GM23338 (cell line): Measurements from ENCODE around the gene ATOH8. TPM values are rescaled to one million over a fixed set of nuclear protein-coding genes. Genes with fewer than 3 reads are reported as not detected.

Source experiments
- ATAC-seq: fragments of 200-7000 bp; cut with Tn5 transposase; 3 replicates; pipeline ENCODE4 v1.9.1; 2020
- DNase-seq: peaks from one replicate; pipeline ENCODE4 v3.0.0-alpha.2; 2015; ENCODE audit warnings: low spot score
- H2AFZ ChIP-seq: fragments of 200-600 bp; sonication (generic); 2 replicates; pipeline ENCODE4 v1.8.0; 2016; ENCODE audit warnings: antibody characterized with exemption, mild to moderate bottlenecking, moderate library complexity
- H3F3A ChIP-seq: fragments of 200-600 bp; sonication (generic); replicated peaks from 2 replicates; pipeline ENCODE4 v1.8.0; 2017; ENCODE audit warnings: antibody characterized with exemption, mixed run types, low read depth
- H3K27ac ChIP-seq: fragments of 200-600 bp; sonication (generic); 2 replicates; pipeline ENCODE4 v1.6.1; 2016; ENCODE audit warnings: low read depth
- H3K27me3 ChIP-seq: fragments of 200-600 bp; sonication (generic); 2 replicates; pipeline ENCODE4 v1.8.0; 2016; ENCODE audit warnings: mild to moderate bottlenecking, mixed run types, moderate library complexity; ENCODE audit not compliant: insufficient read depth
- H3K36me3 ChIP-seq: fragments of 200-600 bp; sonication (generic); 2 replicates; pipeline ENCODE4 v1.8.0; 2016; ENCODE audit warnings: mild to moderate bottlenecking; ENCODE audit not compliant: insufficient read depth
- H3K4me1 ChIP-seq: fragments of 200-600 bp; sonication (generic); 2 replicates; pipeline ENCODE4 v1.8.0; 2016; ENCODE audit warnings: mild to moderate bottlenecking, moderate library complexity; ENCODE audit not compliant: insufficient read depth
- H3K4me2 ChIP-seq: fragments of 200-600 bp; sonication (generic); 2 replicates; pipeline ENCODE4 v1.7.1; 2017; ENCODE audit warnings: mixed run types
- H3K4me3 ChIP-seq: fragments of 200-600 bp; sonication (generic); 2 replicates; pipeline ENCODE4 v1.6.1; 2016; ENCODE audit warnings: mixed run types
- H3K79me2 ChIP-seq: fragments of 200-600 bp; sonication (generic); replicated peaks from 2 replicates; pipeline ENCODE4 v1.8.0; 2017; ENCODE audit warnings: mild to moderate bottlenecking; ENCODE audit not compliant: insufficient read depth
- H3K9me2 ChIP-seq: fragments of 200-600 bp; sonication (generic); 2 replicates; pipeline ENCODE4 v1.8.0; 2017; ENCODE audit not compliant: insufficient read depth
- H4K20me1 ChIP-seq: fragments of 200-600 bp; sonication (generic); replicated peaks from 2 replicates; pipeline ENCODE4 v1.8.0; 2017; ENCODE audit warnings: mild to moderate bottlenecking; ENCODE audit not compliant: insufficient read depth
- H3K27ac Mint-ChIP-seq: 2 replicates; pipeline ENCODE4 v1.8.0; 2020; ENCODE audit warnings: inconsistent platforms, mild to moderate bottlenecking, moderate library complexity, mixed read lengths
- H3K27me3 Mint-ChIP-seq: 3 replicates; pipeline ENCODE4 v1.8.0; 2022; ENCODE audit warnings: low read depth, mild to moderate bottlenecking, moderate library complexity, mixed read lengths, inconsistent platforms; ENCODE audit not compliant: insufficient read depth, poor library complexity
- H3K36me3 Mint-ChIP-seq: 3 replicates; pipeline ENCODE4 v1.8.0; 2021; ENCODE audit warnings: low read depth, mild to moderate bottlenecking, inconsistent platforms, moderate library complexity, mixed read lengths
- H3K4me1 Mint-ChIP-seq: 3 replicates; pipeline ENCODE4 v1.8.0; 2020; ENCODE audit warnings: mild to moderate bottlenecking, inconsistent platforms, mixed read lengths
- H3K4me3 Mint-ChIP-seq: 3 replicates; pipeline ENCODE4 v1.8.0; 2021; ENCODE audit warnings: moderate library complexity, mild to moderate bottlenecking, inconsistent platforms, mixed read lengths
- H3K9me3 Mint-ChIP-seq: 3 replicates; pipeline ENCODE4 v1.8.0; 2020; ENCODE audit warnings: moderate library complexity, mild to moderate bottlenecking, inconsistent platforms, mixed read lengths
- CREB1 ChIP-seq: fragments of 250-450 bp; sonication (Bioruptor Pico); IDR thresholded peaks from 2 replicates; pipeline ENCODE4 v1.5.0; 2020; ENCODE audit warnings: low read depth, mild to moderate bottlenecking, moderate library complexity
- CTCF ChIP-seq, 2 experiments: fragments of 200-600 bp in 1 of 2; sonication (generic) in 1 of 2; conservative IDR thresholded peaks; 2 replicates each; pipeline versions ENCODE4 v1.5.1 to v1.6.1; 2016 to 2017; ENCODE audit warnings: antibody characterized with exemption in 2 of 2, low read depth in 2 of 2, mild to moderate bottlenecking in 2 of 2, moderate library complexity in 1 of 2
- ETS1 ChIP-seq: IDR thresholded peaks from 2 replicates; pipeline ENCODE4 v1.6.1; 2016; ENCODE audit warnings: antibody characterized with exemption
- EZH2 ChIP-seq: fragments of 200-600 bp; sonication (generic); IDR thresholded peaks from one replicate; pipeline ENCODE4 v1.8.0; 2017; ENCODE audit warnings: antibody characterized with exemption, mild to moderate bottlenecking, low read depth; ENCODE audit not compliant: unreplicated experiment
- EZH2phosphoT487 ChIP-seq: fragments of 200-600 bp; sonication (generic); IDR thresholded peaks from one replicate; pipeline ENCODE4 v1.8.1; 2018; ENCODE audit warnings: antibody characterized with exemption; ENCODE audit not compliant: unreplicated experiment
- JUNB ChIP-seq: IDR thresholded peaks from one replicate; pipeline ENCODE4 v1.6.1; 2016; ENCODE audit warnings: antibody characterized with exemption; ENCODE audit not compliant: unreplicated experiment
- NANOG ChIP-seq: IDR thresholded peaks from 2 replicates; pipeline ENCODE4 v1.6.1; 2016; ENCODE audit warnings: antibody characterized with exemption, borderline replicate concordance
- POLR2AphosphoS5 ChIP-seq: IDR thresholded peaks from 2 replicates; pipeline ENCODE4 v1.6.1; 2016; ENCODE audit warnings: antibody characterized with exemption, low read depth
- STAT1 ChIP-seq: IDR thresholded peaks from one replicate; pipeline ENCODE4 v1.6.1; 2016; ENCODE audit warnings: antibody characterized with exemption; ENCODE audit not compliant: unreplicated experiment
- ZNF114 ChIP-seq: fragments of 250-450 bp; sonication (Bioruptor Pico); IDR thresholded peaks from 2 replicates; pipeline ENCODE4 v1.5.0; 2020; ENCODE audit warnings: mild to moderate bottlenecking, moderate library complexity
- ZNF331 ChIP-seq: fragments of 250-450 bp; sonication (Bioruptor Pico); IDR thresholded peaks from 2 replicates; pipeline ENCODE4 v1.5.0; 2020; ENCODE audit warnings: low read depth, mild to moderate bottlenecking, moderate library complexity
- ZNF462 ChIP-seq: fragments of 250-450 bp; sonication (Bioruptor Pico); IDR thresholded peaks from 2 replicates; pipeline ENCODE4 v1.5.0; 2020; ENCODE audit warnings: mild to moderate bottlenecking, moderate library complexity
- polyA plus RNA-seq: library from polyadenylated mRNA; unstranded; fragments of >200 nt; fragmentation: Nextera tagmentation; extraction: Ambion mirVana; gene quantifications from 2 replicates; pipeline ENCODE4 v1.2.1, GENCODE V29; 2016
- total RNA-seq: library from RNA; depleted of rRNA; stranded (reverse); fragments of >200 nt; shearing (Covaris generic); gene quantifications from 2 replicates; pipeline ENCODE4 v1.2.3, GENCODE V29; 2014
- TF ChIP-seq, protein P1 (sequence below): IDR thresholded peaks from one replicate; pipeline ENCODE4 v1.6.1; 2018; ENCODE audit warnings: antibody characterized with exemption; ENCODE audit not compliant: unreplicated experiment

ATOH8 gene
- total and polyA plus RNA-seq, 2 experiments from 2014 or later = 0.11 to 0.97 TPM

DNA sequence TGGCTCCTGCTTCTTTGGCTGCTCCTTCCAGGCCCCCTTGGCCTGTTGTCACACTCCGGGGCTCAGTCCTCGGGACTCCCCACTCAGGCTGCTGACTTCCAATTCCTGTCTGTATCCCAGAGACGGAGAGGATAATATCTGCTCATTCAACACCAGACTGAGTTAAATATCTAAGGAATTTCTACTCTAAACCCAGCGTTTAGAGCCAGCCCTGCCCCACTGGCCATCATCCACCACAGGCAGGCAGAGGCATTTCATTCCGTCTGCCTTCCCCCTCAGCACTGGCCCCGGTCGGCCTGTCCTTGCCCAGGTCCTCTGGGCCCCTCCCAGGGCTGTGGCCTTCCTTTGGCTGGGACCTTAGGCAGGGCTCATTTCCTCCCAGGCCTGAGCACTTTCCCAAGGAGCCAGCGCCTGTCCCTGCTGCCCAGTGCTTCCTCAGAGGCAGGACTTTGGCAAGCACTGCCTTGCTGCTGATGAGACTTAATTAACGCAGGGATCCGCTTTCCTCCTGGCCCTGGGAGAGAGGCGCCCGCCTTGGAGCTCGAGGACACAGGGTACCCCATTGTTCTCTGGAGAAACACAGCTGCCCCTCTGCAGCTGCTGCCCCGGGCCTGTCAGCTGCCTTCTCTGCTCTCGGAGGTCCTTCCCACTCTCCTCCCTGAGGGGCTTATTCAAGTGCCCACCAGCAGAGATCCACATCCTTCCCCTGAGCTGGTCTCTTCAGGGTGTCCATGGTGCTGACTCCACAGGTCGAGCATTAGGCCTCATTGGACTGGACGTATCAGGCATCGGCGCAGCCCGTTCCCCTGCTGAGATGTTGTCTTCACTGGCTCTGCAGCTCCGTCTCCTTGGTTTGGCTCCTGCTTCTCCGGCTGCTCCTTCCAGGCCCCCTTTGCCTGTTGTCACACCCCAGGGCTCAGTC is 42.8 kb downstream of the ATOH8 start:
- H3K36me3 ChIP-seq = no peaks in the 10 kb centered on the region
- TF ChIP-seq NANOG = no peak
- no peak for TF ChIP-seq EZH2phosphoT487
- no peak for TF ChIP-seq STAT1
- TF ChIP-seq ZNF462 = no peak
- TF ChIP-seq CREB1 = no peak
- no peak for TF ChIP-seq JUNB
- TF ChIP-seq ZNF114 = no peak
- no peak for TF ChIP-seq POLR2AphosphoS5
- no peak for TF ChIP-seq ETS1
- no peak for TF ChIP-seq EZH2
- no peak for TF ChIP-seq CTCF (conservative IDR thresholded peaks at IDR 0.05; ENCODE audit: low read depth in 2 of 2)
- TF ChIP-seq ZNF331 (CRISPR knock-in tag) = no peak
- TF ChIP-seq, protein P1, sequence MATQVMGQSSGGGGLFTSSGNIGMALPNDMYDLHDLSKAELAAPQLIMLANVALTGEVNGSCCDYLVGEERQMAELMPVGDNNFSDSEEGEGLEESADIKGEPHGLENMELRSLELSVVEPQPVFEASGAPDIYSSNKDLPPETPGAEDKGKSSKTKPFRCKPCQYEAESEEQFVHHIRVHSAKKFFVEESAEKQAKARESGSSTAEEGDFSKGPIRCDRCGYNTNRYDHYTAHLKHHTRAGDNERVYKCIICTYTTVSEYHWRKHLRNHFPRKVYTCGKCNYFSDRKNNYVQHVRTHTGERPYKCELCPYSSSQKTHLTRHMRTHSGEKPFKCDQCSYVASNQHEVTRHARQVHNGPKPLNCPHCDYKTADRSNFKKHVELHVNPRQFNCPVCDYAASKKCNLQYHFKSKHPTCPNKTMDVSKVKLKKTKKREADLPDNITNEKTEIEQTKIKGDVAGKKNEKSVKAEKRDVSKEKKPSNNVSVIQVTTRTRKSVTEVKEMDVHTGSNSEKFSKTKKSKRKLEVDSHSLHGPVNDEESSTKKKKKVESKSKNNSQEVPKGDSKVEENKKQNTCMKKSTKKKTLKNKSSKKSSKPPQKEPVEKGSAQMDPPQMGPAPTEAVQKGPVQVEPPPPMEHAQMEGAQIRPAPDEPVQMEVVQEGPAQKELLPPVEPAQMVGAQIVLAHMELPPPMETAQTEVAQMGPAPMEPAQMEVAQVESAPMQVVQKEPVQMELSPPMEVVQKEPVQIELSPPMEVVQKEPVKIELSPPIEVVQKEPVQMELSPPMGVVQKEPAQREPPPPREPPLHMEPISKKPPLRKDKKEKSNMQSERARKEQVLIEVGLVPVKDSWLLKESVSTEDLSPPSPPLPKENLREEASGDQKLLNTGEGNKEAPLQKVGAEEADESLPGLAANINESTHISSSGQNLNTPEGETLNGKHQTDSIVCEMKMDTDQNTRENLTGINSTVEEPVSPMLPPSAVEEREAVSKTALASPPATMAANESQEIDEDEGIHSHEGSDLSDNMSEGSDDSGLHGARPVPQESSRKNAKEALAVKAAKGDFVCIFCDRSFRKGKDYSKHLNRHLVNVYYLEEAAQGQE = no peak
- H3K27me3 ChIP-seq = no peaks in the 10 kb centered on the region
- H4K20me1 ChIP-seq = no peaks in the 10 kb centered on the region
- Mint-ChIP-seq H3K9me3 (no peaks in the 10 kb centered on the region), H3K27me3 (peaks cover 14% of the 10 kb centered on the region), H3K27ac (no peak overlapping the region), H3K4me1 (peaks cover 3% of the 10 kb centered on the region; the same call in 1 of the 3 replicates), H3K36me3 (no peaks in the 10 kb centered on the region), H3K4me3 (no peak overlapping the region)
- no peak; the same call in 2 of the 3 replicates for ATAC-seq
- H2AFZ ChIP-seq = no peak overlapping the region
- no peaks in the 10 kb centered on the region for H3F3A ChIP-seq
- no peak overlapping the region for H3K27ac ChIP-seq
- H3K4me1 ChIP-seq = no peaks in the 10 kb centered on the region
- no peak overlapping the region for H3K4me2 ChIP-seq
- no peaks in the 10 kb centered on the region for H3K9me2 ChIP-seq
- no peak for DNase-seq
- no peak overlapping the region for H3K4me3 ChIP-seq
- no peaks in the 10 kb centered on the region for H3K79me2 ChIP-seq
